ENCODE data around the gene GGA1. TPM values are rescaled to one million over a fixed set of nuclear protein-coding genes. Genes with fewer than 3 reads are reported as not detected.
A peak's percentile ranks its signal among the peaks of the same experiment; 100 is the strongest.

GGA1 gene
- total and polyA plus RNA-seq, 2 experiments from 2014 or later: 29.7 TPM

GRCh38 chr22:37640591-37641560 lies 32.2 kb downstream of the GGA1 start:
- H3K79me2 ChIP-seq (ENCODE audit: insufficient read depth): peaks cover 5% of the 10 kb centered on the region; the same call in 1 of the 2 replicates
- H3K36me3 ChIP-seq (ENCODE audit: low read depth): no peaks in the 10 kb centered on the region
- peak overlapping the region; percentile 73; the same call in 1 of the 2 replicates for H3K4me3 ChIP-seq
- H2AFZ ChIP-seq: no peak overlapping the region
- H3K27me3 ChIP-seq (replicated peaks; ENCODE audit: insufficient read depth): no peaks in the 10 kb centered on the region
- H3K9me2 ChIP-seq (ENCODE audit: insufficient read depth): no peaks in the 10 kb centered on the region
- DNase-seq: no peak
- H3F3A ChIP-seq (ENCODE audit: insufficient read depth): no peaks in the 10 kb centered on the region
- in situ Hi-C loops (cut with MboI): no loop called here
- no peaks in the 10 kb centered on the region for H3K9me3 ChIP-seq (ENCODE audit: low read depth)
- no peak for TF ChIP-seq EZH2phosphoT487 (IDR thresholded peaks at IDR 0.05; ENCODE audit: insufficient read depth, low read depth)
- no peak for TF ChIP-seq EZH2 (IDR thresholded peaks at IDR 0.05; ENCODE audit: insufficient read depth, poor library complexity, severe bottlenecking)
- WGBS, 2 experiments (ENCODE audit: low coverage in 1 of 2, low lambda C conversion rate in 2 of 2, missing lambda C conversion rate in 2 of 2): 82 to 86% methylated on average over 21 to 24 of the region's 24 CpGs
- H3K27ac ChIP-seq: no peak overlapping the region
- H3K4me1 ChIP-seq (ENCODE audit: insufficient read depth): no peaks in the 10 kb centered on the region
- H3K4me2 ChIP-seq (ENCODE audit: unreplicated experiment): peak overlapping the region; percentile 85
- no peaks in the 10 kb centered on the region for H4K20me1 ChIP-seq (ENCODE audit: insufficient read depth)
- H3K9ac ChIP-seq: no peak overlapping the region

GRCh38 chr22:37641561-37641949 lies 32.9 kb downstream of the GGA1 start:
- Histone ChIP-seq H3K27ac (no peak overlapping the region), H3K9me2 (ENCODE audit: insufficient read depth) (no peaks in the 10 kb centered on the region), H3F3A (ENCODE audit: insufficient read depth) (no peaks in the 10 kb centered on the region), H3K4me2 (ENCODE audit: unreplicated experiment) (no peak overlapping the region), H3K4me1 (ENCODE audit: insufficient read depth) (no peaks in the 10 kb centered on the region), H4K20me1 (ENCODE audit: insufficient read depth) (no peaks in the 10 kb centered on the region), H2AFZ (no peak overlapping the region), H3K4me3 (no peak overlapping the region), H3K79me2 (ENCODE audit: insufficient read depth) (peaks cover 5% of the 10 kb centered on the region; the same call in 1 of the 2 replicates), H3K9me3 (ENCODE audit: low read depth) (no peaks in the 10 kb centered on the region), H3K9ac (no peak overlapping the region), H3K36me3 (ENCODE audit: low read depth) (no peaks in the 10 kb centered on the region), H3K27me3 (replicated peaks; ENCODE audit: insufficient read depth) (no peaks in the 10 kb centered on the region)
- in situ Hi-C loops (cut with MboI): no loop called here
- no peak for DNase-seq
- 75 to 88% methylated on average over 5 of the region's 5 CpGs for WGBS, 2 experiments (ENCODE audit: low coverage in 1 of 2, low lambda C conversion rate in 2 of 2, missing lambda C conversion rate in 2 of 2)
- TF ChIP-seq EZH2 (IDR thresholded peaks at IDR 0.05; ENCODE audit: insufficient read depth, poor library complexity, severe bottlenecking): no peak
- no peak for TF ChIP-seq EZH2phosphoT487 (IDR thresholded peaks at IDR 0.05; ENCODE audit: insufficient read depth, low read depth)

DNA sequence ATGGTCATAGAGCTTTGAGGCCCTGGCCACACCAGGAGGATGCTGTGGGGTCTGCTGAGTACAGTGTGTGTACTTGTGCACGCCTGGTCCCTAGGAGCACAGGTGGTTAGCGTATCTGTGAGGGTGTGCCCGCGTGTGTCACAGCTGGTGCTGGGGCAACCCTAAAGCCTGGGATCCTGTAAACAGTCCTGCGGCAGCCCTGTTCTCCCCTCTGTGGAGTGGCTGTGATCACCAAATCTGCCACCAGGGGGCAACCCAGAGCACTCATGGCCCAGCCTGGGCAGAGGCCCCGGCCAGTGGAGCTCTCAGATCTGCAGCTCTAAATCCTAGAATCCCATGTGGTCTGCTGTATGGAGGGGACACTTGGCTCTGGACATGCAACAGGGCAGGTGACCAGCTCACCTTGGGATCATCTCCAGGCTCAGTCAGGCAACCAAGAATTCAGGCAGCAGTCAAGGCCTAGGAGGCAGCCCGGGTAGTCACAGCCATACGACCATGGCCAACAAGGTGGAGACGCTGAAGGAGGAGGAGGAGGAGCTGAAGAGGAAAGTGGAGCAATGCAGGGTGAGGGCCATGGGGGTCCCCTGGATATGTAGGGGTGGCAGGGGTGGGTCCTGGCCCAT lies 34.7 kb downstream of the GGA1 start:
- Histone ChIP-seq H3K27ac (no peak overlapping the region), H3F3A (ENCODE audit: insufficient read depth) (no peaks in the 10 kb centered on the region), H3K9me2 (ENCODE audit: insufficient read depth) (no peaks in the 10 kb centered on the region), H3K4me1 (ENCODE audit: insufficient read depth) (no peaks in the 10 kb centered on the region), H3K27me3 (replicated peaks; ENCODE audit: insufficient read depth) (no peaks in the 10 kb centered on the region), H3K4me2 (ENCODE audit: unreplicated experiment) (no peak overlapping the region), H3K9me3 (ENCODE audit: low read depth) (no peaks in the 10 kb centered on the region), H3K79me2 (ENCODE audit: insufficient read depth) (peaks cover 5% of the 10 kb centered on the region; the same call in 1 of the 2 replicates), H3K36me3 (ENCODE audit: low read depth) (no peaks in the 10 kb centered on the region), H3K9ac (no peak overlapping the region), H4K20me1 (ENCODE audit: insufficient read depth) (no peaks in the 10 kb centered on the region), H2AFZ (no peak overlapping the region), H3K4me3 (no peak overlapping the region)
- TF ChIP-seq EZH2 (IDR thresholded peaks at IDR 0.05; ENCODE audit: insufficient read depth, poor library complexity, severe bottlenecking) (no peak), EZH2phosphoT487 (IDR thresholded peaks at IDR 0.05; ENCODE audit: insufficient read depth, low read depth) (no peak)
- 28 to 38% methylated on average over 7 to 9 of the region's 9 CpGs for WGBS, 2 experiments (ENCODE audit: low coverage in 1 of 2, low lambda C conversion rate in 2 of 2, missing lambda C conversion rate in 2 of 2)
- in situ Hi-C loops (cut with MboI): no loop called here
- peak; percentile 82 for DNase-seq

GRCh38 chr22:37647317-37647716 lies 38.7 kb downstream of the GGA1 start:
- no peak for DNase-seq
- H3K4me2 ChIP-seq (ENCODE audit: unreplicated experiment): no peak overlapping the region
- H3K4me3 ChIP-seq: no peak overlapping the region
- no peaks in the 10 kb centered on the region for H4K20me1 ChIP-seq (ENCODE audit: insufficient read depth)
- no peaks in the 10 kb centered on the region for H3K36me3 ChIP-seq (ENCODE audit: low read depth)
- WGBS, 2 experiments (ENCODE audit: low coverage in 1 of 2, low lambda C conversion rate in 2 of 2, missing lambda C conversion rate in 2 of 2): 94% methylated on average over 8 to 9 of the region's 9 CpGs
- no peaks in the 10 kb centered on the region for H3K79me2 ChIP-seq (ENCODE audit: insufficient read depth)
- no peaks in the 10 kb centered on the region for H3K4me1 ChIP-seq (ENCODE audit: insufficient read depth)
- H3K9ac ChIP-seq: no peak overlapping the region
- H3K9me3 ChIP-seq (ENCODE audit: low read depth): no peaks in the 10 kb centered on the region
- in situ Hi-C loops (cut with MboI): no loop called here
- no peaks in the 10 kb centered on the region for H3K27me3 ChIP-seq (replicated peaks; ENCODE audit: insufficient read depth)
- TF ChIP-seq EZH2phosphoT487 (IDR thresholded peaks at IDR 0.05; ENCODE audit: insufficient read depth, low read depth) (no peak), EZH2 (IDR thresholded peaks at IDR 0.05; ENCODE audit: insufficient read depth, poor library complexity, severe bottlenecking) (no peak)
- H3K27ac ChIP-seq: no peak overlapping the region
- H2AFZ ChIP-seq: no peak overlapping the region
- H3K9me2 ChIP-seq (ENCODE audit: insufficient read depth): no peaks in the 10 kb centered on the region
- no peaks in the 10 kb centered on the region for H3F3A ChIP-seq (ENCODE audit: insufficient read depth)
